Glutamatergic neuron (in vitro differentiated cells): Measurements from ENCODE around the gene HSPB1. TPM values are rescaled to one million over a fixed set of nuclear protein-coding genes. Genes with fewer than 3 reads are reported as not detected.

ENCODE experiments used
- DNase-seq: peaks from one replicate; pipeline ENCODE4 v3.0.0; 2022
- H3K27ac Mint-ChIP-seq: one replicate; pipeline ENCODE4 v1.8.0; 2020; ENCODE audit warnings: mild to moderate bottlenecking, mixed read lengths, inconsistent platforms; ENCODE audit not compliant: unreplicated experiment
- H3K27me3 Mint-ChIP-seq: one replicate; pipeline ENCODE4 v1.8.0; 2020; ENCODE audit warnings: mild to moderate bottlenecking, moderate library complexity, mixed read lengths, inconsistent platforms; ENCODE audit not compliant: unreplicated experiment
- H3K36me3 Mint-ChIP-seq: one replicate; pipeline ENCODE4 v1.8.0; 2020; ENCODE audit warnings: mild to moderate bottlenecking, mixed read lengths, inconsistent platforms; ENCODE audit not compliant: unreplicated experiment
- H3K4me1 Mint-ChIP-seq: one replicate; pipeline ENCODE4 v1.8.0; 2020; ENCODE audit warnings: mild to moderate bottlenecking, low read depth, mixed read lengths, inconsistent platforms; ENCODE audit not compliant: unreplicated experiment
- H3K4me3 Mint-ChIP-seq: one replicate; pipeline ENCODE4 v1.8.0; 2020; ENCODE audit warnings: mild to moderate bottlenecking, mixed read lengths, inconsistent platforms; ENCODE audit not compliant: unreplicated experiment
- H3K9me3 Mint-ChIP-seq: one replicate; pipeline ENCODE4 v1.8.0; 2020; ENCODE audit warnings: mild to moderate bottlenecking, moderate library complexity, mixed read lengths, inconsistent platforms; ENCODE audit not compliant: unreplicated experiment
- total RNA-seq: library from RNA; stranded (reverse); fragmentation: NEBNext Ultra II Directional; extraction: Animal tissue kit (Norgen Biotek cat#: 25700); gene quantifications from one replicate; pipeline ENCODE4 v1.2.1, GENCODE V29; 2021; ENCODE audit not compliant: unreplicated experiment
- TF ChIP-seq, protein P1 (sequence below): fragments of 200-600 bp; sonication (generic); IDR thresholded peaks from one replicate; pipeline ENCODE4 v1.5.0; 2021; ENCODE audit not compliant: partially characterized antibody, unreplicated experiment

HSPB1 gene
- total RNA-seq, 1 donor from 2014 or later: 50.4 TPM

DNA sequence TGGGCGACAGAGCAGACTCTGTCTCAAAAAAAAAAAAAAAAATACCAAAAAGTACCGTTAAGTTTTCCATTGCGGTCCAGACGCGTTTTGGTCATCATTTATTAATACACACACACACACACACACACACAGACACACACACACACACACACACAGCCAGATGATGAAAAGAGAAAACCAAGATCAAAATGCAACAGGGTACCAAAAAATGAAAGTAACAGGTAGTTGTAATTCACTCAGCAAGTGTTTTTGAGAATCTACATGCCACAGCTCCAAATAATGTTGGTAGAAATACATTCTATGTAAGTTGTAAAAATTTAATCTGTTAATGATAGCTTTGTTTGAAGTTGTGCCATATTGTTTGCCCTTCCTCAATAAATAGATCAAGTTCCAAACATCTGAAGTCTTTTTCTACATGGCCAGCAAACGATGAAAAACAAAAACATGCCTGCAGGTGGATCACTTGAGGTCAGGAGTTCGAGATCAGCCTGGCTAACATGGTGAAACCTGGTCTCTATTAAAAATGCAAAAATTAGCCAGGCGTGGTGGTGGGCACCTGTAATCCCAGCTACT lies 46.9 kb downstream of the HSPB1 start:
- peaks cover 12% of the 10 kb centered on the region for H3K27me3 Mint-ChIP-seq
- H3K36me3 Mint-ChIP-seq: peaks cover 35% of the 10 kb centered on the region
- DNase-seq: no peak
- TF ChIP-seq, protein P1, sequence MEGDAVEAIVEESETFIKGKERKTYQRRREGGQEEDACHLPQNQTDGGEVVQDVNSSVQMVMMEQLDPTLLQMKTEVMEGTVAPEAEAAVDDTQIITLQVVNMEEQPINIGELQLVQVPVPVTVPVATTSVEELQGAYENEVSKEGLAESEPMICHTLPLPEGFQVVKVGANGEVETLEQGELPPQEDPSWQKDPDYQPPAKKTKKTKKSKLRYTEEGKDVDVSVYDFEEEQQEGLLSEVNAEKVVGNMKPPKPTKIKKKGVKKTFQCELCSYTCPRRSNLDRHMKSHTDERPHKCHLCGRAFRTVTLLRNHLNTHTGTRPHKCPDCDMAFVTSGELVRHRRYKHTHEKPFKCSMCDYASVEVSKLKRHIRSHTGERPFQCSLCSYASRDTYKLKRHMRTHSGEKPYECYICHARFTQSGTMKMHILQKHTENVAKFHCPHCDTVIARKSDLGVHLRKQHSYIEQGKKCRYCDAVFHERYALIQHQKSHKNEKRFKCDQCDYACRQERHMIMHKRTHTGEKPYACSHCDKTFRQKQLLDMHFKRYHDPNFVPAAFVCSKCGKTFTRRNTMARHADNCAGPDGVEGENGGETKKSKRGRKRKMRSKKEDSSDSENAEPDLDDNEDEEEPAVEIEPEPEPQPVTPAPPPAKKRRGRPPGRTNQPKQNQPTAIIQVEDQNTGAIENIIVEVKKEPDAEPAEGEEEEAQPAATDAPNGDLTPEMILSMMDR: no peak
- H3K27ac Mint-ChIP-seq: peak overlapping the region; percentile 59
- peak overlapping the region; percentile 8 for H3K4me3 Mint-ChIP-seq
- peaks cover 18% of the 10 kb centered on the region for H3K9me3 Mint-ChIP-seq
- H3K4me1 Mint-ChIP-seq: peaks cover 49% of the 10 kb centered on the region

DNA sequence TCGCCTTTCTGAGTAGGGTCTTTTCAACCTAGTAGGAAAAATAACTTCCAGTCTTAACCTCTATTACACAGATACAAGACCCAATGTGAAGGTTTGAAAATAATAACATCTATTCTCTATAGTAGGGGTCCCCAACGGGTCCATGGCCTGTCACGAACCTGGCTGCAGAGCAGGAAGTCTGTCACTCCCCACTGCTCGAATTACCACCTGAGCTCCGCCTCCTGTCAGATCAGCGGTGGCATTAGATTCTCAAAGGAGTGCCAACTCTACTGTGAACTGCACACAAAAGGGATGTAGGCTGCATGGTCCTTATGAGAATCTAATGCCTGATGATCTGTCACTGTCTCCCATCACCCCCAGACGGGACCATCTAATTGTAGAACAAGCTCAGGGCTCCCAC lies 48.9 kb downstream of the HSPB1 start:
- H3K27ac Mint-ChIP-seq: peak overlapping the region; percentile 75
- peaks cover 28% of the 10 kb centered on the region for H3K36me3 Mint-ChIP-seq
- peaks cover 10% of the 10 kb centered on the region for H3K27me3 Mint-ChIP-seq

DNA sequence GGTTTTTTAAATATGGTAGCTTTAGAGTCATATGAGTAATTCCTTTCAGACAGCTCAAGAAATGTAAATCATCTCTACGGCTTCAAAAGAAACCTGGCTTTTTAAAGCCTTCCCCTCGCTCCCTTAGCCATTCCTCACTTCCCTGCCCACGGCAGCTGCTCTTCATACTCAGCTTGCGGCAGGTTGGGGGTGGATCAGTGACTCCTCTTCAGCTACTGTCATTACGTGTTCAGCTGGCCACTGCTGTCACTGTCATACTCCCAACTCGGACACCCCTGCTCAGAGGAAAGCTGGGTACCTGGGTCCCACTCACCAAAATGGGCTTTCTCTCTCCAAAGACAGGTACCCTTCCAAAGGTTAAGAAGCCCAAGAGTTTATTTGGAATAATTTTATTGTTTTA lies 49.7 kb downstream of the HSPB1 start:
- Mint-ChIP-seq H3K27me3 (peaks cover 5% of the 10 kb centered on the region), H3K36me3 (peaks cover 21% of the 10 kb centered on the region), H3K4me3 (peak overlapping the region; percentile 74), H3K9me3 (peaks cover 17% of the 10 kb centered on the region), H3K4me1 (peaks cover 44% of the 10 kb centered on the region), H3K27ac (peak overlapping the region; percentile 75)
- DNase-seq: no peak
- TF ChIP-seq, protein P1: no peak

More for the DNA sequence above, 48.9 kb downstream of the HSPB1 start:
- no peak for DNase-seq
- peaks cover 20% of the 10 kb centered on the region for H3K9me3 Mint-ChIP-seq
- H3K4me3 Mint-ChIP-seq: peak overlapping the region; percentile 74
- TF ChIP-seq, protein P1: no peak
- H3K4me1 Mint-ChIP-seq: peaks cover 50% of the 10 kb centered on the region

DNA sequence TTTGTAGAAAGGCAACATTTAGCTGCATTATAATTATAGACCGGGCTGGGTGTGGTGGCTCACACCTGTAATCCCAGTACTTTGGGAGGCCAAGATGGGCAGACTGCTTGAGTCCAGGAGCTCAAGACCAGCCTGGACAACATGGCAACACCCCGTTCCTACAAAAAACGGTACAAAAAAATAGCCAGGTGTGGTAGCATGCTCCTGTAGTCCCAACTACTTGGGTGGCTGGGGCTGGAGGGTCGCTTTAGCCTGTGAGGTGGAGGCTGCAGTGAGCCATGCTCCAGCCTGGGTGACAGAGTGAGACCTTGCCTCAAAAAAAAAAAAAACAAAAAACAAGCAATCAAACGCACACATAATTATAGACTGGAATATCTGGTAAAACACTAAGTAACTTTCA lies 51.3 kb downstream of the HSPB1 start:
- Mint-ChIP-seq H3K4me3 (peak overlapping the region; percentile 87), H3K36me3 (peaks cover 28% of the 10 kb centered on the region), H3K4me1 (peaks cover 37% of the 10 kb centered on the region), H3K27me3 (peaks cover 14% of the 10 kb centered on the region), H3K27ac (no peak overlapping the region), H3K9me3 (peaks cover 23% of the 10 kb centered on the region)
- DNase-seq: no peak
- TF ChIP-seq, protein P1: no peak

Other genes with a start within 250 kb of the HSPB1 start
- 154 TPM for gene SRRM3, start 100.8 kb upstream of the HSPB1 start, total RNA-seq
- 650 TPM for gene YWHAG, start 56.3 kb downstream of the HSPB1 start, total RNA-seq
- 6.1 TPM for gene SSC4D, start 107.0 kb downstream of the HSPB1 start, total RNA-seq
- 3.4 TPM for gene ZP3, start 122.3 kb downstream of the HSPB1 start, total RNA-seq
- 23.3 TPM for gene DTX2, start 159.0 kb downstream of the HSPB1 start, total RNA-seq
- 6.5 TPM for gene UPK3B, start 207.9 kb downstream of the HSPB1 start, total RNA-seq
- 0.20 TPM for gene SPDYE16, start 240.6 kb downstream of the HSPB1 start, total RNA-seq